OCI-LY1 (cell line): Measurements from ENCODE around the gene RPL35.

ENCODE experiments used
- H2AFZ ChIP-seq: fragments of 200-600 bp; sonication (generic), shearing (Covaris generic); 2 replicates; pipeline ENCODE4 v1.6.0; 2014; ENCODE audit warnings: antibody characterized with exemption, mild to moderate bottlenecking, low read length
- H3F3A ChIP-seq: fragments of 200-600 bp; sonication (generic), shearing (Covaris generic); 2 replicates; pipeline ENCODE4 v1.6.0; 2014; ENCODE audit warnings: mild to moderate bottlenecking, antibody characterized with exemption, low read length, moderate library complexity; ENCODE audit not compliant: insufficient read depth
- H3K27ac ChIP-seq: fragments of 200-600 bp; sonication (generic); 2 replicates; pipeline ENCODE4 v1.5.1; 2014; ENCODE audit warnings: low read length, mixed run types, mild to moderate bottlenecking, low read depth; ENCODE audit not compliant: poor library complexity, severe bottlenecking
- H3K27me3 ChIP-seq: fragments of 200-600 bp; sonication (generic); 2 replicates; pipeline ENCODE4 v1.6.0; 2014; ENCODE audit warnings: antibody characterized with exemption, mild to moderate bottlenecking, low read length, moderate library complexity; ENCODE audit not compliant: insufficient read depth
- H3K36me3 ChIP-seq: fragments of 200-600 bp; sonication (generic); 2 replicates; pipeline ENCODE4 v1.6.1; 2014; ENCODE audit warnings: mild to moderate bottlenecking, antibody characterized with exemption, low read length, moderate library complexity, mixed read lengths; ENCODE audit not compliant: insufficient read depth
- H3K4me1 ChIP-seq: fragments of 200-600 bp; sonication (generic); 2 replicates; pipeline ENCODE4 v1.5.1; 2014; ENCODE audit warnings: mild to moderate bottlenecking, low read length, moderate library complexity; ENCODE audit not compliant: insufficient read depth, severe bottlenecking
- H3K4me2 ChIP-seq: fragments of 200-600 bp; sonication (generic), shearing (Covaris generic); 2 replicates; pipeline ENCODE4 v1.6.1; 2014; ENCODE audit warnings: low read length
- H3K4me3 ChIP-seq: fragments of 200-600 bp; sonication (generic); 2 replicates; pipeline ENCODE4 v1.5.1; 2014; ENCODE audit warnings: low read length, low read depth, mild to moderate bottlenecking, mixed read lengths; ENCODE audit not compliant: poor library complexity, severe bottlenecking
- H3K79me2 ChIP-seq: fragments of 200-600 bp; shearing (Covaris generic); 2 replicates; pipeline ENCODE4 v1.6.1; 2016; ENCODE audit warnings: mixed run types, low read length, mixed read lengths; ENCODE audit not compliant: insufficient read depth
- H3K9ac ChIP-seq: fragments of 200-600 bp; sonication (generic), shearing (Covaris generic); 2 replicates; pipeline ENCODE4 v1.6.1; 2014; ENCODE audit warnings: mild to moderate bottlenecking, low read length, mixed read lengths
- H3K9me2 ChIP-seq: fragments of 200-600 bp; sonication (generic), shearing (Covaris generic); 2 replicates; pipeline ENCODE4 v1.6.1; 2014; ENCODE audit warnings: low read depth, mild to moderate bottlenecking, low read length, mixed read lengths
- H3K9me3 ChIP-seq: fragments of 200-600 bp; shearing (Covaris generic); 2 replicates; pipeline ENCODE4 v1.6.1; 2014; ENCODE audit warnings: low read length, mixed read lengths
- H4K20me1 ChIP-seq: fragments of 200-600 bp; sonication (generic), shearing (Covaris generic); 2 replicates; pipeline ENCODE4 v1.6.0; 2016; ENCODE audit warnings: mild to moderate bottlenecking, low read length; ENCODE audit not compliant: insufficient read depth
- EZH2 ChIP-seq: fragments of 200-600 bp; sonication (generic), shearing (Covaris generic); IDR thresholded peaks from 2 replicates; pipeline ENCODE4 v1.8.0; 2017; ENCODE audit warnings: borderline replicate concordance, mixed run types, mild to moderate bottlenecking, antibody characterized with exemption, low read length, moderate library complexity, mixed read lengths
- TF ChIP-seq, protein P1 (sequence below): fragments of 200-600 bp; sonication (generic), shearing (Covaris generic); IDR thresholded peaks from 2 replicates; pipeline ENCODE4 v1.5.1; 2017; ENCODE audit warnings: mild to moderate bottlenecking, antibody characterized with exemption, low read length, moderate library complexity, mixed read lengths

Gene RPL35

DNA sequence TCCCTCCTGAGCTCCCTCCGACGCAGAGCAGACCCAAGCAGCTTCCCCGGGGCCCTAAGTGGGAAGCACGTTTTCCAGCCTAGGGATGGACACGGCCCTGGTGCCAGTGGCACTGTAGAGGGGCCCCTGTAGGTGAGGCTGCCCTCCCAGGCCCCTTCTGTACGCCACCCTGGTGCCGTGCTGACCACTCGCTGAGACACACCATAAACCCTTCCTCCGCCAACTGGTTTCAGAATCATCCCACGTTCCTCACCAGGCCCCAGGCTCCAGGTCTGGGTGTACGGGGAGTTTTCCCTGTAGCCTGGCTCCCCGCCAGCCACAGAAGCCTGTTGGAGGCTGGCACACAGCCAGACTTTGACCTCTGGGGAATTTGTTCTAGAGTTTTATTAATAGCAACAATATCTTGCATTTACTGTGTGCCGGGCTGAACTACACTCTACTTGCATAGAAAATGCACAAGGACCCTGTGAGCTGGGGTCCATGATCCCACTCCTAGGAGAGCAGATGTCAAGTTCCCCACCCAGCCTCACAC, 26.7 kb downstream of the RPL35 start:
- H3K9me2 ChIP-seq: no peaks in the 10 kb centered on the region
- H3K4me3 ChIP-seq: no peak overlapping the region
- no peak overlapping the region for H3K27ac ChIP-seq
- no peaks in the 10 kb centered on the region for H3K27me3 ChIP-seq
- H3K4me2 ChIP-seq: no peak overlapping the region
- H3F3A ChIP-seq: no peaks in the 10 kb centered on the region
- H3K9ac ChIP-seq: no peak overlapping the region
- no peaks in the 10 kb centered on the region for H3K9me3 ChIP-seq
- H3K36me3 ChIP-seq: no peaks in the 10 kb centered on the region
- no peaks in the 10 kb centered on the region for H3K79me2 ChIP-seq
- no peaks in the 10 kb centered on the region for H4K20me1 ChIP-seq
- peaks cover 2% of the 10 kb centered on the region for H3K4me1 ChIP-seq
- H2AFZ ChIP-seq: no peak overlapping the region
- TF ChIP-seq, protein P1, sequence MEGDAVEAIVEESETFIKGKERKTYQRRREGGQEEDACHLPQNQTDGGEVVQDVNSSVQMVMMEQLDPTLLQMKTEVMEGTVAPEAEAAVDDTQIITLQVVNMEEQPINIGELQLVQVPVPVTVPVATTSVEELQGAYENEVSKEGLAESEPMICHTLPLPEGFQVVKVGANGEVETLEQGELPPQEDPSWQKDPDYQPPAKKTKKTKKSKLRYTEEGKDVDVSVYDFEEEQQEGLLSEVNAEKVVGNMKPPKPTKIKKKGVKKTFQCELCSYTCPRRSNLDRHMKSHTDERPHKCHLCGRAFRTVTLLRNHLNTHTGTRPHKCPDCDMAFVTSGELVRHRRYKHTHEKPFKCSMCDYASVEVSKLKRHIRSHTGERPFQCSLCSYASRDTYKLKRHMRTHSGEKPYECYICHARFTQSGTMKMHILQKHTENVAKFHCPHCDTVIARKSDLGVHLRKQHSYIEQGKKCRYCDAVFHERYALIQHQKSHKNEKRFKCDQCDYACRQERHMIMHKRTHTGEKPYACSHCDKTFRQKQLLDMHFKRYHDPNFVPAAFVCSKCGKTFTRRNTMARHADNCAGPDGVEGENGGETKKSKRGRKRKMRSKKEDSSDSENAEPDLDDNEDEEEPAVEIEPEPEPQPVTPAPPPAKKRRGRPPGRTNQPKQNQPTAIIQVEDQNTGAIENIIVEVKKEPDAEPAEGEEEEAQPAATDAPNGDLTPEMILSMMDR: no peak
- no peak for TF ChIP-seq EZH2

DNA sequence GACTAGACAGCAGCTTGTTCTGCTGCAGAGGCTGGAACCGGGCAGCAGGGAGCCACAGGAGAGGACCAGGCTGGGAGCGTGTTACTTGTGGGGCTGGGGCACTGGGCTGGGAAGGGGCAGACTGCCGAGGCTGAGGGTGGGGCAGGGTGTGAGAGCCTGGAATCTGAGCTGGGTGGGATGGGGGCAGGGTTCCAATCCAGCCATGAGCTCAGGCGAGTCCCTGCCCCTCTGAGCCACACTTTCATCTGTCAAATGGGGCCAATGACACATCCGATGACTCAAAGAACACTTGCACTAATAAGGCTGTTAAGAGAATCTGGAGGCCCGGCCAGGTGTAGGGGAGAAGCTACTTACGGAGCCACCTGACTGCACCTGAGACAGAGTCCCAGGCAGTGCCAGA, 27.2 kb downstream of the RPL35 start:
- no peak for TF ChIP-seq EZH2
- TF ChIP-seq, protein P1: no peak
- H3K9me3 ChIP-seq: no peaks in the 10 kb centered on the region
- H3F3A ChIP-seq: no peaks in the 10 kb centered on the region
- no peaks in the 10 kb centered on the region for H3K36me3 ChIP-seq
- H3K27me3 ChIP-seq: no peaks in the 10 kb centered on the region
- no peak overlapping the region for H3K4me2 ChIP-seq
- no peak overlapping the region for H3K9ac ChIP-seq
- no peaks in the 10 kb centered on the region for H3K9me2 ChIP-seq
- no peaks in the 10 kb centered on the region for H3K4me1 ChIP-seq
- H3K27ac ChIP-seq: no peak overlapping the region
- H3K4me3 ChIP-seq: no peak overlapping the region
- H3K79me2 ChIP-seq: no peaks in the 10 kb centered on the region
- H4K20me1 ChIP-seq: no peaks in the 10 kb centered on the region
- no peak overlapping the region for H2AFZ ChIP-seq

DNA sequence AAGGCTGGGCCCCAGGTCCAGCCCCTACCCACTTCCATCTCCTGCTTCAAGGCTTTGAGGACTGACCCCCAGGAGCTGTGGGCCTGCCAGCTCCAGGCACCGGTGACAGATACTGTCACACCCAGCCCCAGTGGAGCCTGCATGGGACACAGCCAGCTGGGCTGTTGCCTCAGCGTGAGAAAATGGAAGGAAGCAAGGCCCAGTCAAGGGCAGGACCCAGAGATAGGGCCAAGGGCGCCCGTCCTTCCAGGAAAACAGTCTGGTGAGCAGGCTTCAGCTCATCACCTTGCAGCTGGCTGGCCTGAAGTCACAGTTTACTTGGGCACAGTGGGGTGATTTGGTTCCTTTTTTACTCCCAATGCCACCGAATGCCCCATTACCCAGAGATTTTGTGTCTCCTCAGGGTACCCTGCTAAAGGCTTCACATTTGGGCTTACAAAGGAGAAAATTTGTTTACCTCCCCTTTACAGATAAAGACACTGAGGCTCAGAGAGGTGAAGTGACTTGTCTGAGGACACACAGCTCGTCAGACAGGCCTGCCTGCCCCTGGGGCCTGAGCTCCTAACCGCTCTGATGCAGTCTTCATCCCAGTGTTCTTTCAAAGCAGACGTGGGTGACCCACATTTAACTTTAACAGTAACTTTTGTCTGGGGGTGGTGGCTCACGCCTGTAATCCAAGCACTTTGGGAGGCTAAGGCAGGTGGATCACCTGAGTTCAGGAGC, 30.0 kb downstream of the RPL35 start:
- Histone ChIP-seq H3K9ac (no peak overlapping the region), H2AFZ (no peak overlapping the region), H3K27me3 (no peaks in the 10 kb centered on the region), H3F3A (no peaks in the 10 kb centered on the region), H3K4me2 (no peak overlapping the region), H3K79me2 (no peaks in the 10 kb centered on the region), H3K9me3 (no peaks in the 10 kb centered on the region), H4K20me1 (no peaks in the 10 kb centered on the region), H3K36me3 (no peaks in the 10 kb centered on the region), H3K9me2 (no peaks in the 10 kb centered on the region), H3K27ac (no peak overlapping the region), H3K4me1 (no peaks in the 10 kb centered on the region), H3K4me3 (no peak overlapping the region)
- no peak for TF ChIP-seq EZH2
- TF ChIP-seq, protein P1: no peak
